GM23338 (cell line): Measurements from ENCODE around the gene GRIN3B. TPM values are rescaled to one million over a fixed set of nuclear protein-coding genes. Genes with fewer than 3 reads are reported as not detected.

ENCODE experiments used
- ATAC-seq: fragments of 200-7000 bp; cut with Tn5 transposase; 3 replicates; pipeline ENCODE4 v1.9.1; 2020
- DNase-seq: peaks from one replicate; pipeline ENCODE4 v3.0.0-alpha.2; 2015; ENCODE audit warnings: low spot score
- H2AFZ ChIP-seq: fragments of 200-600 bp; sonication (generic); 2 replicates; pipeline ENCODE4 v1.8.0; 2016; ENCODE audit warnings: antibody characterized with exemption, mild to moderate bottlenecking, moderate library complexity
- H3F3A ChIP-seq: fragments of 200-600 bp; sonication (generic); replicated peaks from 2 replicates; pipeline ENCODE4 v1.8.0; 2017; ENCODE audit warnings: antibody characterized with exemption, mixed run types, low read depth
- H3K27ac ChIP-seq: fragments of 200-600 bp; sonication (generic); 2 replicates; pipeline ENCODE4 v1.6.1; 2016; ENCODE audit warnings: low read depth
- H3K27me3 ChIP-seq: fragments of 200-600 bp; sonication (generic); 2 replicates; pipeline ENCODE4 v1.8.0; 2016; ENCODE audit warnings: mild to moderate bottlenecking, mixed run types, moderate library complexity; ENCODE audit not compliant: insufficient read depth
- H3K36me3 ChIP-seq: fragments of 200-600 bp; sonication (generic); 2 replicates; pipeline ENCODE4 v1.8.0; 2016; ENCODE audit warnings: mild to moderate bottlenecking; ENCODE audit not compliant: insufficient read depth
- H3K4me1 ChIP-seq: fragments of 200-600 bp; sonication (generic); 2 replicates; pipeline ENCODE4 v1.8.0; 2016; ENCODE audit warnings: mild to moderate bottlenecking, moderate library complexity; ENCODE audit not compliant: insufficient read depth
- H3K4me2 ChIP-seq: fragments of 200-600 bp; sonication (generic); 2 replicates; pipeline ENCODE4 v1.7.1; 2017; ENCODE audit warnings: mixed run types
- H3K4me3 ChIP-seq: fragments of 200-600 bp; sonication (generic); 2 replicates; pipeline ENCODE4 v1.6.1; 2016; ENCODE audit warnings: mixed run types
- H3K79me2 ChIP-seq: fragments of 200-600 bp; sonication (generic); replicated peaks from 2 replicates; pipeline ENCODE4 v1.8.0; 2017; ENCODE audit warnings: mild to moderate bottlenecking; ENCODE audit not compliant: insufficient read depth
- H3K9me2 ChIP-seq: fragments of 200-600 bp; sonication (generic); 2 replicates; pipeline ENCODE4 v1.8.0; 2017; ENCODE audit not compliant: insufficient read depth
- H4K20me1 ChIP-seq: fragments of 200-600 bp; sonication (generic); replicated peaks from 2 replicates; pipeline ENCODE4 v1.8.0; 2017; ENCODE audit warnings: mild to moderate bottlenecking; ENCODE audit not compliant: insufficient read depth
- H3K27ac Mint-ChIP-seq: 2 replicates; pipeline ENCODE4 v1.8.0; 2020; ENCODE audit warnings: inconsistent platforms, mild to moderate bottlenecking, moderate library complexity, mixed read lengths
- H3K27me3 Mint-ChIP-seq: 3 replicates; pipeline ENCODE4 v1.8.0; 2022; ENCODE audit warnings: low read depth, mild to moderate bottlenecking, moderate library complexity, mixed read lengths, inconsistent platforms; ENCODE audit not compliant: insufficient read depth, poor library complexity
- H3K36me3 Mint-ChIP-seq: 3 replicates; pipeline ENCODE4 v1.8.0; 2021; ENCODE audit warnings: low read depth, mild to moderate bottlenecking, inconsistent platforms, moderate library complexity, mixed read lengths
- H3K4me1 Mint-ChIP-seq: 3 replicates; pipeline ENCODE4 v1.8.0; 2020; ENCODE audit warnings: mild to moderate bottlenecking, inconsistent platforms, mixed read lengths
- H3K4me3 Mint-ChIP-seq: 3 replicates; pipeline ENCODE4 v1.8.0; 2021; ENCODE audit warnings: moderate library complexity, mild to moderate bottlenecking, inconsistent platforms, mixed read lengths
- H3K9me3 Mint-ChIP-seq: 3 replicates; pipeline ENCODE4 v1.8.0; 2020; ENCODE audit warnings: moderate library complexity, mild to moderate bottlenecking, inconsistent platforms, mixed read lengths
- JUNB ChIP-seq: IDR thresholded peaks from one replicate; pipeline ENCODE4 v1.6.1; 2016; ENCODE audit warnings: antibody characterized with exemption; ENCODE audit not compliant: unreplicated experiment
- STAT1 ChIP-seq: IDR thresholded peaks from one replicate; pipeline ENCODE4 v1.6.1; 2016; ENCODE audit warnings: antibody characterized with exemption; ENCODE audit not compliant: unreplicated experiment
- ZNF331 ChIP-seq: fragments of 250-450 bp; sonication (Bioruptor Pico); IDR thresholded peaks from 2 replicates; pipeline ENCODE4 v1.5.0; 2020; ENCODE audit warnings: low read depth, mild to moderate bottlenecking, moderate library complexity
- polyA plus RNA-seq: library from polyadenylated mRNA; unstranded; fragments of >200 nt; fragmentation: Nextera tagmentation; extraction: Ambion mirVana; gene quantifications from 2 replicates; pipeline ENCODE4 v1.2.1, GENCODE V29; 2016
- total RNA-seq: library from RNA; depleted of rRNA; stranded (reverse); fragments of >200 nt; shearing (Covaris generic); gene quantifications from 2 replicates; pipeline ENCODE4 v1.2.3, GENCODE V29; 2014
- TF ChIP-seq, protein P1 (sequence below): fragments of 250-450 bp; sonication (Bioruptor Pico); IDR thresholded peaks from 2 replicates; pipeline ENCODE4 v1.5.0; 2020; ENCODE audit warnings: mild to moderate bottlenecking, moderate library complexity
- TF ChIP-seq, protein P2 (sequence below): IDR thresholded peaks from one replicate; pipeline ENCODE4 v1.6.1; 2018; ENCODE audit warnings: antibody characterized with exemption; ENCODE audit not compliant: unreplicated experiment

Gene GRIN3B
- total and polyA plus RNA-seq, 2 experiments from 2014 or later, result 0.11 to 2.8 TPM

DNA sequence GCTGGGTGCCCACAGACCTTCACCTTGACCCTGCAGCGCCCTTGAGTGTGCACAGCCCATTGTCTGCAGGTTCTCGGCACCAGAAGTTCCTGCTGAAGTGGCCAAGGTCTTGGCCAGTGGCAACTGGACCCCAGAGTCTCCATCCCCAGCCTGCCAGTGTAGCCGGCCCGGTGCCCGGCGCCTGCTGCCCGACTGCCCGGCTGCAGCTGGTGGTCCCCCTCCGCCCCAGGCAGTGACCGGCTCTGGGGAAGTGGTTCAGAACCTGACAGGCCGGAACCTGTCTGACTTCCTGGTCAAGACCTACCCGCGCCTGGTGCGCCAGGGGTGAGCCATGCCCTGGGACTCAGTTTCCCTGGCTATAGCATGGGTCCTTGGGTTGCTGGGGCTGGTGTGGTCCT lies 54.8 kb downstream of the GRIN3B start (continued):
- TF ChIP-seq, protein P1, sequence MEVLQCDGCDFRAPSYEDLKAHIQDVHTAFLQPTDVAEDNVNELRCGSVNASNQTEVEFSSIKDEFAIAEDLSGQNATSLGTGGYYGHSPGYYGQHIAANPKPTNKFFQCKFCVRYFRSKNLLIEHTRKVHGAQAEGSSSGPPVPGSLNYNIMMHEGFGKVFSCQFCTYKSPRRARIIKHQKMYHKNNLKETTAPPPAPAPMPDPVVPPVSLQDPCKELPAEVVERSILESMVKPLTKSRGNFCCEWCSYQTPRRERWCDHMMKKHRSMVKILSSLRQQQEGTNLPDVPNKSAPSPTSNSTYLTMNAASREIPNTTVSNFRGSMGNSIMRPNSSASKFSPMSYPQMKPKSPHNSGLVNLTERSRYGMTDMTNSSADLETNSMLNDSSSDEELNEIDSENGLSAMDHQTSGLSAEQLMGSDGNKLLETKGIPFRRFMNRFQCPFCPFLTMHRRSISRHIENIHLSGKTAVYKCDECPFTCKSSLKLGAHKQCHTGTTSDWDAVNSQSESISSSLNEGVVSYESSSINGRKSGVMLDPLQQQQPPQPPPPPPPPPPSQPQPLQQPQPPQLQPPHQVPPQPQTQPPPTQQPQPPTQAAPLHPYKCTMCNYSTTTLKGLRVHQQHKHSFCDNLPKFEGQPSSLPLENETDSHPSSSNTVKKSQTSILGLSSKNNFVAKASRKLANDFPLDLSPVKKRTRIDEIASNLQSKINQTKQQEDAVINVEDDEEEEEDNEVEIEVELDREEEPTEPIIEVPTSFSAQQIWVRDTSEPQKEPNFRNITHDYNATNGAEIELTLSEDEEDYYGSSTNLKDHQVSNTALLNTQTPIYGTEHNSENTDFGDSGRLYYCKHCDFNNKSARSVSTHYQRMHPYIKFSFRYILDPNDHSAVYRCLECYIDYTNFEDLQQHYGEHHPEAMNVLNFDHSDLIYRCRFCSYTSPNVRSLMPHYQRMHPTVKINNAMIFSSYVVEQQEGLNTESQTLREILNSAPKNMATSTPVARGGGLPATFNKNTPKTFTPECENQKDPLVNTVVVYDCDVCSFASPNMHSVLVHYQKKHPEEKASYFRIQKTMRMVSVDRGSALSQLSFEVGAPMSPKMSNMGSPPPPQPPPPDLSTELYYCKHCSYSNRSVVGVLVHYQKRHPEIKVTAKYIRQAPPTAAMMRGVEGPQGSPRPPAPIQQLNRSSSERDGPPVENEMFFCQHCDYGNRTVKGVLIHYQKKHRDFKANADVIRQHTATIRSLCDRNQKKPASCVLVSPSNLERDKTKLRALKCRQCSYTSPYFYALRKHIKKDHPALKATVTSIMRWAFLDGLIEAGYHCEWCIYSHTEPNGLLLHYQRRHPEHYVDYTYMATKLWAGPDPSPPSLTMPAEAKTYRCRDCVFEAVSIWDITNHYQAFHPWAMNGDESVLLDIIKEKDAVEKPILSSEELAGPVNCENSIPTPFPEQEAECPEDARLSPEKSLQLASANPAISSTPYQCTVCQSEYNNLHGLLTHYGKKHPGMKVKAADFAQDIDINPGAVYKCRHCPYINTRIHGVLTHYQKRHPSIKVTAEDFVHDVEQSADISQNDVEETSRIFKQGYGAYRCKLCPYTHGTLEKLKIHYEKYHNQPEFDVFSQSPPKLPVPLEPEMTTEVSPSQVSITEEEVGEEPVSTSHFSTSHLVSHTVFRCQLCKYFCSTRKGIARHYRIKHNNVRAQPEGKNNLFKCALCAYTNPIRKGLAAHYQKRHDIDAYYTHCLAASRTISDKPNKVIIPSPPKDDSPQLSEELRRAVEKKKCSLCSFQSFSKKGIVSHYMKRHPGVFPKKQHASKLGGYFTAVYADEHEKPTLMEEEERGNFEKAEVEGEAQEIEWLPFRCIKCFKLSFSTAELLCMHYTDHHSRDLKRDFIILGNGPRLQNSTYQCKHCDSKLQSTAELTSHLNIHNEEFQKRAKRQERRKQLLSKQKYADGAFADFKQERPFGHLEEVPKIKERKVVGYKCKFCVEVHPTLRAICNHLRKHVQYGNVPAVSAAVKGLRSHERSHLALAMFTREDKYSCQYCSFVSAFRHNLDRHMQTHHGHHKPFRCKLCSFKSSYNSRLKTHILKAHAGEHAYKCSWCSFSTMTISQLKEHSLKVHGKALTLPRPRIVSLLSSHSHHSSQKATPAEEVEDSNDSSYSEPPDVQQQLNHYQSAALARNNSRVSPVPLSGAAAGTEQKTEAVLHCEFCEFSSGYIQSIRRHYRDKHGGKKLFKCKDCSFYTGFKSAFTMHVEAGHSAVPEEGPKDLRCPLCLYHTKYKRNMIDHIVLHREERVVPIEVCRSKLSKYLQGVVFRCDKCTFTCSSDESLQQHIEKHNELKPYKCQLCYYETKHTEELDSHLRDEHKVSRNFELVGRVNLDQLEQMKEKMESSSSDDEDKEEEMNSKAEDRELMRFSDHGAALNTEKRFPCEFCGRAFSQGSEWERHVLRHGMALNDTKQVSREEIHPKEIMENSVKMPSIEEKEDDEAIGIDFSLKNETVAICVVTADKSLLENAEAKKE (CRISPR knock-in tag), result no peak
- TF ChIP-seq STAT1 (no peak), JUNB (no peak), ZNF331 (no peak)

DNA sequence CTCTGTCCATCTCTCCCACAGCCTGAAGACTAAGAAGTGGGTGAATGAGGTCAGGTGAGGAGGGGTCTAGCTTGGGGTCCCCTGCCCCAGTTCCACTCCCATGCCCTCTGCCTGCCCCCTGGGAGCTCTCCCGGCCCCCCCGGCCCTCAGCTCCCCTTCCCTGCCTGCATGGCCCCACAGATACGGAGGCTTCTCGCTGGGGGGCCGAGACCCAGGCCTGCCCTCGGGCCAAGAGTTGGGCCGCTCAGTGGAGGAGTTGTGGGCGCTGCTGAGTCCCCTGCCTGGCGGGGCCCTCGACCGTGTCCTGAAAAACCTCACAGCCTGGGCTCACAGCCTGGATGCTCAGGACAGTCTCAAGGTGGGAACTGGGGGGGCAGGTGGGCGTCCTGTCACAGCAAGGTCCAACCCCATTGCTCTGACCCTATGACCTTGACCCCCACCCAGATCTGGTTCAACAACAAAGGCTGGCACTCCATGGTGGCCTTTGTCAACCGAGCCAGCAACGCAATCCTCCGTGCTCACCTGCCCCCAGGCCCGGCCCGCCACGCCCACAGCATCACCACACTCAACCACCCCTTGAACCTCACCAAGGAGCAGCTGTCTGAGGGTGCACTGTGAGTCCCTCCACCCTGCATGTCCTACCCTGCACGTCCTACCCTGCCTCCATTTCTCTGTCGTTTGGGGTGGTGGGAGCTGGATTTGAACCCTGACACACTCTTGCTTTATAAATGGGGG lies 55.8 kb downstream of the GRIN3B start:
- no peaks in the 10 kb centered on the region for H4K20me1 ChIP-seq
- no peak overlapping the region for H3K4me2 ChIP-seq
- H3K79me2 ChIP-seq, result no peaks in the 10 kb centered on the region
- H3K4me3 Mint-ChIP-seq, result no peak overlapping the region; the same call in 2 of the 3 replicates
- no peaks in the 10 kb centered on the region for H3K4me1 ChIP-seq
- no peak overlapping the region for H3K27ac ChIP-seq
- H3K9me3 Mint-ChIP-seq, result peaks cover 31% of the 10 kb centered on the region
- H3K4me1 Mint-ChIP-seq, result no peaks in the 10 kb centered on the region
- no peaks in the 10 kb centered on the region for H3K9me2 ChIP-seq
- peaks cover 13% of the 10 kb centered on the region for H3K27me3 Mint-ChIP-seq
- H3K36me3 Mint-ChIP-seq, result peaks cover 42% of the 10 kb centered on the region
- H3K27me3 ChIP-seq, result no peaks in the 10 kb centered on the region
- ATAC-seq (no peak), DNase-seq (no peak)
- no peak overlapping the region for H2AFZ ChIP-seq
- H3K27ac Mint-ChIP-seq, result no peak overlapping the region
- H3K36me3 ChIP-seq, result peaks cover 18% of the 10 kb centered on the region
- no peaks in the 10 kb centered on the region; the same call in 1 of the 2 replicates for H3F3A ChIP-seq
- H3K4me3 ChIP-seq, result no peak overlapping the region
- TF ChIP-seq, protein P2, sequence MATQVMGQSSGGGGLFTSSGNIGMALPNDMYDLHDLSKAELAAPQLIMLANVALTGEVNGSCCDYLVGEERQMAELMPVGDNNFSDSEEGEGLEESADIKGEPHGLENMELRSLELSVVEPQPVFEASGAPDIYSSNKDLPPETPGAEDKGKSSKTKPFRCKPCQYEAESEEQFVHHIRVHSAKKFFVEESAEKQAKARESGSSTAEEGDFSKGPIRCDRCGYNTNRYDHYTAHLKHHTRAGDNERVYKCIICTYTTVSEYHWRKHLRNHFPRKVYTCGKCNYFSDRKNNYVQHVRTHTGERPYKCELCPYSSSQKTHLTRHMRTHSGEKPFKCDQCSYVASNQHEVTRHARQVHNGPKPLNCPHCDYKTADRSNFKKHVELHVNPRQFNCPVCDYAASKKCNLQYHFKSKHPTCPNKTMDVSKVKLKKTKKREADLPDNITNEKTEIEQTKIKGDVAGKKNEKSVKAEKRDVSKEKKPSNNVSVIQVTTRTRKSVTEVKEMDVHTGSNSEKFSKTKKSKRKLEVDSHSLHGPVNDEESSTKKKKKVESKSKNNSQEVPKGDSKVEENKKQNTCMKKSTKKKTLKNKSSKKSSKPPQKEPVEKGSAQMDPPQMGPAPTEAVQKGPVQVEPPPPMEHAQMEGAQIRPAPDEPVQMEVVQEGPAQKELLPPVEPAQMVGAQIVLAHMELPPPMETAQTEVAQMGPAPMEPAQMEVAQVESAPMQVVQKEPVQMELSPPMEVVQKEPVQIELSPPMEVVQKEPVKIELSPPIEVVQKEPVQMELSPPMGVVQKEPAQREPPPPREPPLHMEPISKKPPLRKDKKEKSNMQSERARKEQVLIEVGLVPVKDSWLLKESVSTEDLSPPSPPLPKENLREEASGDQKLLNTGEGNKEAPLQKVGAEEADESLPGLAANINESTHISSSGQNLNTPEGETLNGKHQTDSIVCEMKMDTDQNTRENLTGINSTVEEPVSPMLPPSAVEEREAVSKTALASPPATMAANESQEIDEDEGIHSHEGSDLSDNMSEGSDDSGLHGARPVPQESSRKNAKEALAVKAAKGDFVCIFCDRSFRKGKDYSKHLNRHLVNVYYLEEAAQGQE, result no peak
- TF ChIP-seq, protein P1 (CRISPR knock-in tag), result no peak
